Fibroblast of peridontal ligament (primary cell): ENCODE measurements around the gene BHLHE23.
"Not testable (repeated sequence)": the region's sequence is repeated elsewhere in the genome, so short reads cannot be mapped to it uniquely, and the experiment has no call there.

ENCODE experiments used
- DNase-seq: peaks from one replicate; pipeline ENCODE4 v3.0.0-alpha.2; 2010; ENCODE audit errors: extremely low read depth

BHLHE23 gene

GRCh38 chr20:63043348-63044203, 36.8 kb upstream of the BHLHE23 start:
- no peak for DNase-seq

- no peak for DNase-seq
Observed at GRCh38 chr20:63042448-63043071, 35.8 kb upstream of the BHLHE23 start.

- no peak for DNase-seq
Observed at GRCh38 chr20:63041776-63042175, 35.0 kb upstream of the BHLHE23 start.

- no peak for DNase-seq
Observed at GRCh38 chr20:63037669-63038268, 31.0 kb upstream of the BHLHE23 start.

GRCh38 chr20:63036291-63036690, 29.5 kb upstream of the BHLHE23 start:
- no peak for DNase-seq

GRCh38 chr20:63035603-63036185, 28.9 kb upstream of the BHLHE23 start:
- DNase-seq: no peak

GRCh38 chr20:63034710-63035602, 28.2 kb upstream of the BHLHE23 start:
- not testable (repeated sequence) for DNase-seq

- DNase-seq: no peak
Observed at GRCh38 chr20:63033794-63034709, 27.3 kb upstream of the BHLHE23 start.

GRCh38 chr20:63032861-63033793, 26.4 kb upstream of the BHLHE23 start:
- no peak for DNase-seq

- DNase-seq: no peak
Observed at GRCh38 chr20:63032026-63032800, 25.4 kb upstream of the BHLHE23 start.

- no peak for DNase-seq
Observed at GRCh38 chr20:63031251-63032014, 24.7 kb upstream of the BHLHE23 start.

GRCh38 chr20:63029358-63030121, 22.8 kb upstream of the BHLHE23 start:
- no peak for DNase-seq

GRCh38 chr20:63028461-63028921, 21.7 kb upstream of the BHLHE23 start:
- DNase-seq: no peak

GRCh38 chr20:63027922-63028389, 21.2 kb upstream of the BHLHE23 start:
- no peak for DNase-seq

GRCh38 chr20:63027221-63027921, 20.6 kb upstream of the BHLHE23 start:
- DNase-seq: no peak

GRCh38 chr20:63026582-63027165, 19.9 kb upstream of the BHLHE23 start:
- no peak for DNase-seq
